Activated CD8-positive, alpha-beta T cell treated with anti-CD3 and anti-CD28 coated beads, Interleukin-2, amount 10 ng/mL, durations not matched to agents 7 days and 5 days (primary cell): ENCODE measurements around the gene ZDHHC8. TPM values are rescaled to one million over a fixed set of nuclear protein-coding genes. Genes with fewer than 3 reads are reported as not detected.

Experiments
- ATAC-seq: fragments of 150-1000 bp; cut with Tn5 transposase; one replicate; pipeline ENCODE4 v1.10.0; 2021; ENCODE audit warnings: moderate library complexity
- CTCF ChIA-PET: fragments of 350-600 bp; sonication (Branson Sonifier 250); formaldehyde crosslinking; loops from one replicate; lab custom pipeline; 2021; ENCODE audit warnings: antibody characterized with exemption; lab: Charles Lee
- POLR2A ChIA-PET: fragments of 350-600 bp; sonication (Branson Sonifier 250); formaldehyde crosslinking; loops from one replicate; lab custom pipeline; 2021; ENCODE audit warnings: antibody characterized with exemption; lab: Charles Lee
- DNase-seq: peaks from one replicate; pipeline ENCODE4 v3.0.0-alpha.2; 2020
- H3K27ac Mint-ChIP-seq: one replicate; pipeline ENCODE4 v1.8.0; 2021; ENCODE audit warnings: mild to moderate bottlenecking, mixed read lengths
- H3K27me3 Mint-ChIP-seq: one replicate; pipeline ENCODE4 v1.8.0; 2021; ENCODE audit warnings: low read depth, mixed read lengths
- H3K36me3 Mint-ChIP-seq: one replicate; pipeline ENCODE4 v1.8.0; 2021; ENCODE audit warnings: low read depth, mixed read lengths
- H3K4me1 Mint-ChIP-seq: one replicate; pipeline ENCODE4 v1.8.0; 2021; ENCODE audit warnings: low read depth, mixed read lengths
- H3K4me3 Mint-ChIP-seq: one replicate; pipeline ENCODE4 v1.8.0; 2021; ENCODE audit warnings: mild to moderate bottlenecking, mixed read lengths
- H3K9me3 Mint-ChIP-seq: one replicate; pipeline ENCODE4 v1.8.0; 2022; ENCODE audit warnings: mixed read lengths; ENCODE audit not compliant: insufficient read depth
- total RNA-seq, 2 experiments: library from RNA; stranded (reverse); gene quantifications; one replicate each; pipeline ENCODE4 v1.2.3, GENCODE V29; 2021

The ZDHHC8 gene
- total RNA-seq, 2 experiments from 2014 or later: 60.5 to 65.5 TPM

- ChIA-PET CTCF (interaction anchor here (1.9 kb wide), 1 partner anchor 21 kb away, joined by 8 read pairs; no protein-coding TSS in a partner anchor), POLR2A (interaction anchor here (0.6 to 1.8 kb wide), 3 partner anchors 11 to 15 kb away, joined by 3 to 6 read pairs (median 5); no protein-coding TSS in a partner anchor)
- DNase-seq: no peak
- no peak for ATAC-seq
- peaks cover 93% of the 10 kb centered on the region for H3K36me3 Mint-ChIP-seq
- peak overlapping the region; percentile 20 for H3K4me3 Mint-ChIP-seq
- H3K27me3 Mint-ChIP-seq: no peaks in the 10 kb centered on the region
- peaks cover 79% of the 10 kb centered on the region for H3K4me1 Mint-ChIP-seq
- peak overlapping the region; percentile 56 for H3K27ac Mint-ChIP-seq
- no peaks in the 10 kb centered on the region for H3K9me3 Mint-ChIP-seq
Measured at GRCh38 chr22:20089977-20090729, 41.5 kb upstream of the ZDHHC8 start.

- Mint-ChIP-seq H3K9me3 (peaks cover under 1% of the 10 kb centered on the region), H3K27ac (peak overlapping the region; percentile 56), H3K36me3 (peaks cover 94% of the 10 kb centered on the region), H3K4me1 (peaks cover 82% of the 10 kb centered on the region), H3K27me3 (no peaks in the 10 kb centered on the region), H3K4me3 (peak overlapping the region; percentile 46)
- ATAC-seq (peak; percentile 33), DNase-seq (no peak)
- ChIA-PET POLR2A (interaction anchor here (0.6 to 1.8 kb wide), 7 partner anchors 10 to 170 kb away, joined by 3 to 6 read pairs (median 4); partner anchors contain the start of genes TANGO2 and TRMT2A), CTCF (interaction anchor here (0.7 to 1.9 kb wide), 3 partner anchors 10 to 20 kb away, joined by 3 to 8 read pairs (median 3); no protein-coding TSS in a partner anchor)
Measured at GRCh38 chr22:20090730-20091240, 40.8 kb upstream of the ZDHHC8 start.

GRCh38 chr22:20091690-20092476, 39.7 kb upstream of the ZDHHC8 start:
- Mint-ChIP-seq H3K36me3 (peaks cover 96% of the 10 kb centered on the region), H3K9me3 (peaks cover 6% of the 10 kb centered on the region), H3K27me3 (no peaks in the 10 kb centered on the region), H3K27ac (peak overlapping the region; percentile 56), H3K4me1 (peaks cover 75% of the 10 kb centered on the region), H3K4me3 (peak overlapping the region; percentile 46)
- ATAC-seq (peak; percentile 48), DNase-seq (peak; percentile 47)
- ChIA-PET POLR2A (interaction anchor here (0.5 to 1.8 kb wide), 8 partner anchors 9 to 171 kb away, joined by 3 to 6 read pairs (median 4); partner anchors contain the start of genes TANGO2 and TRMT2A), CTCF (interaction anchor here (0.7 to 1.9 kb wide), 3 partner anchors 9 to 19 kb away, joined by 3 to 8 read pairs (median 3); no protein-coding TSS in a partner anchor)

GRCh38 chr22:20092477-20092854, 39.1 kb upstream of the ZDHHC8 start:
- Mint-ChIP-seq H3K4me3 (no peak overlapping the region), H3K27ac (peak overlapping the region; percentile 56), H3K36me3 (peaks cover 96% of the 10 kb centered on the region), H3K27me3 (no peaks in the 10 kb centered on the region), H3K4me1 (peaks cover 75% of the 10 kb centered on the region), H3K9me3 (peaks cover 11% of the 10 kb centered on the region)
- DNase-seq (no peak), ATAC-seq (no peak)
- POLR2A ChIA-PET: interaction anchor here (0.5 kb wide), 1 partner anchor 132 kb away, joined by 4 read pairs; no protein-coding TSS in a partner anchor
- CTCF ChIA-PET: no interaction called here

- POLR2A ChIA-PET: no interaction called here
- peak overlapping the region; percentile 22 for H3K27ac Mint-ChIP-seq
- CTCF ChIA-PET: interaction anchor here (1.4 kb wide), 1 partner anchor 15 kb away, joined by 3 read pairs; no protein-coding TSS in a partner anchor
- H3K27me3 Mint-ChIP-seq: no peaks in the 10 kb centered on the region
- peaks cover 94% of the 10 kb centered on the region for H3K36me3 Mint-ChIP-seq
- no peak overlapping the region for H3K4me3 Mint-ChIP-seq
- H3K4me1 Mint-ChIP-seq: peaks cover 77% of the 10 kb centered on the region
- ATAC-seq (no peak), DNase-seq (no peak)
- peaks cover 11% of the 10 kb centered on the region for H3K9me3 Mint-ChIP-seq
Measured at GRCh38 chr22:20093418-20094196, 38.0 kb upstream of the ZDHHC8 start.

GRCh38 chr22:20094197-20094807, 37.3 kb upstream of the ZDHHC8 start:
- Mint-ChIP-seq H3K4me1 (peaks cover 78% of the 10 kb centered on the region), H3K4me3 (no peak overlapping the region), H3K9me3 (peaks cover 11% of the 10 kb centered on the region), H3K27me3 (no peaks in the 10 kb centered on the region), H3K36me3 (peaks cover 94% of the 10 kb centered on the region), H3K27ac (no peak overlapping the region)
- ChIA-PET CTCF (interaction anchor here (1.0 to 1.4 kb wide), 3 partner anchors 14 to 23 kb away, joined by 3 read pairs; partner anchors contain the start of genes RANBP1 and TRMT2A), POLR2A (no interaction called here)
- DNase-seq: no peak
- no peak for ATAC-seq

- peaks cover 11% of the 10 kb centered on the region for H3K9me3 Mint-ChIP-seq
- H3K4me1 Mint-ChIP-seq: peaks cover 78% of the 10 kb centered on the region
- ChIA-PET CTCF (interaction anchor here (1.1 to 2.1 kb wide), 3 partner anchors 12 to 21 kb away, joined by 3 to 9 read pairs (median 6); partner anchors contain the start of gene RANBP1), POLR2A (interaction anchor here (1.2 kb wide), 1 partner anchor 22 kb away, joined by 3 read pairs; the partner anchor contains the start of gene TRMT2A)
- no peak overlapping the region for H3K4me3 Mint-ChIP-seq
- no peak overlapping the region for H3K27ac Mint-ChIP-seq
- H3K36me3 Mint-ChIP-seq: peaks cover 94% of the 10 kb centered on the region
- ATAC-seq (no peak), DNase-seq (no peak)
- no peaks in the 10 kb centered on the region for H3K27me3 Mint-ChIP-seq
Measured at GRCh38 chr22:20095521-20095920, 36.1 kb upstream of the ZDHHC8 start.

- POLR2A ChIA-PET: interaction anchor here (1.2 kb wide), 1 partner anchor 20 kb away, joined by 3 read pairs; the partner anchor contains the start of gene TRMT2A
- no peak overlapping the region for H3K27ac Mint-ChIP-seq
- no peak overlapping the region for H3K4me3 Mint-ChIP-seq
- H3K4me1 Mint-ChIP-seq: peaks cover 78% of the 10 kb centered on the region
- H3K36me3 Mint-ChIP-seq: peaks cover 87% of the 10 kb centered on the region
- peaks cover 11% of the 10 kb centered on the region for H3K9me3 Mint-ChIP-seq
- ATAC-seq (no peak), DNase-seq (no peak)
- CTCF ChIA-PET: interaction anchor here (1.6 to 2.1 kb wide), 2 partner anchors 14 to 15 kb away, joined by 6 to 9 read pairs; no protein-coding TSS in a partner anchor
- H3K27me3 Mint-ChIP-seq: no peaks in the 10 kb centered on the region
Measured at GRCh38 chr22:20096574-20097420, 34.8 kb upstream of the ZDHHC8 start.

GRCh38 chr22:20099099-20099711, 32.4 kb upstream of the ZDHHC8 start:
- Mint-ChIP-seq H3K4me3 (peak overlapping the region; percentile 55), H3K4me1 (peaks cover 67% of the 10 kb centered on the region), H3K27me3 (no peaks in the 10 kb centered on the region), H3K36me3 (peaks cover 78% of the 10 kb centered on the region), H3K27ac (peak overlapping the region; percentile 84), H3K9me3 (peaks cover 11% of the 10 kb centered on the region)
- DNase-seq (no peak), ATAC-seq (no peak)
- ChIA-PET POLR2A (interaction anchor here (0.6 to 0.7 kb wide), 2 partner anchors 9 to 28 kb away, joined by 3 read pairs; no protein-coding TSS in a partner anchor), CTCF (interaction anchor here (1.3 kb wide), 1 partner anchor 13 kb away, joined by 6 read pairs; no protein-coding TSS in a partner anchor)
